H1 (cell line): ENCODE data around the gene DSCAM. TPM values are rescaled to one million over a fixed set of nuclear protein-coding genes. Genes with fewer than 3 reads are reported as not detected.

Experiments
- CTCF ChIA-PET: fragments of 300-600 bp; sonication (Branson Sonifier 250); formaldehyde crosslinking; loops from one replicate; lab custom pipeline; 2021; ENCODE audit not compliant: partially characterized antibody; lab: Charles Lee
- POLR2A ChIA-PET: fragments of 300-600 bp; sonication (Branson Sonifier 250); formaldehyde crosslinking; loops from one replicate; lab custom pipeline; 2021; ENCODE audit warnings: inconsistent platforms; ENCODE audit not compliant: partially characterized antibody; lab: Charles Lee
- DNase-seq, 2 experiments: peaks; one replicate each; pipeline versions ENCODE4 v3.0.0 to v3.0.0-alpha.2; 2010 to 2022; ENCODE audit warnings: low spot score in 2 of 2, low read depth in 1 of 2, mixed read lengths in 1 of 2
- FAIRE-seq: peaks from 2 replicates; lab custom pipeline; 2011; peaks lifted over from hg19 to GRCh38; lab: Jason Lieb, UNC
- H2AFZ ChIP-seq: 2 replicates; pipeline ENCODE4 v1.8.1; 2012; ENCODE audit warnings: low read length, inconsistent platforms
- H2AK5ac ChIP-seq: 2 replicates; pipeline ENCODE4 v1.6.1; 2013; ENCODE audit warnings: low read depth, low read length
- H2BK120ac ChIP-seq: replicated peaks from 2 replicates; pipeline ENCODE3; 2013; ENCODE audit warnings: low read depth, low read length, inconsistent platforms
- H2BK12ac ChIP-seq: 2 replicates; pipeline ENCODE4 v1.6.1; 2013; ENCODE audit warnings: low read depth, low read length
- H2BK15ac ChIP-seq: 2 replicates; pipeline ENCODE4 v1.6.1; 2013; ENCODE audit warnings: low read length
- H2BK20ac ChIP-seq: 2 replicates; pipeline ENCODE4 v1.6.1; 2013; ENCODE audit warnings: low read length
- H2BK5ac ChIP-seq: 2 replicates; pipeline ENCODE4 v1.6.1; 2013; ENCODE audit warnings: low read depth, low read length
- H3K14ac ChIP-seq: 2 replicates; pipeline ENCODE4 v1.6.1; 2013; ENCODE audit warnings: inconsistent platforms; ENCODE audit not compliant: insufficient read length
- H3K18ac ChIP-seq: 2 replicates; pipeline ENCODE4 v1.6.1; 2013; ENCODE audit warnings: low read length; ENCODE audit errors: extremely low read depth
- H3K23ac ChIP-seq: 2 replicates; pipeline ENCODE4 v1.6.1; 2013; ENCODE audit warnings: inconsistent platforms; ENCODE audit not compliant: insufficient read length
- H3K23me2 ChIP-seq: 2 replicates; pipeline ENCODE4 v1.6.1; 2013; ENCODE audit warnings: low read depth, low read length
- H3K27ac ChIP-seq: 2 replicates; pipeline ENCODE4 v1.6.1; 2011; ENCODE audit warnings: low read depth, low read length, inconsistent platforms
- H3K27me3 ChIP-seq, 4 experiments: replicated peaks in 1 of 4; 1 replicate in 1 of 4; 2 replicates in 3 of 4; pipeline versions ENCODE4 v1.6.1 to v1.8.1; 2011 to 2013; ENCODE audit warnings: low read length in 3 of 4, mild to moderate bottlenecking in 3 of 4, inconsistent platforms in 2 of 4, mixed read lengths in 2 of 4, moderate library complexity in 1 of 4; ENCODE audit not compliant: control insufficient read depth in 3 of 4, insufficient read depth in 3 of 4; ENCODE audit errors: extremely low read depth in 1 of 4
- H3K36me3 ChIP-seq, 4 experiments: 2 replicates each; pipeline versions ENCODE4 v1.6.1 to v1.8.1; 2011 to 2013; ENCODE audit warnings: mild to moderate bottlenecking in 4 of 4, low read length in 3 of 4, moderate library complexity in 2 of 4, control low read depth in 1 of 4, inconsistent platforms in 1 of 4; ENCODE audit not compliant: insufficient read depth in 4 of 4, control insufficient read depth in 2 of 4
- H3K4ac ChIP-seq: replicated peaks from 2 replicates; pipeline ENCODE3; 2013; ENCODE audit warnings: low read length, low read depth, mixed read lengths, inconsistent platforms; ENCODE audit not compliant: insufficient read length
- H3K4me1 ChIP-seq, 4 experiments: replicated peaks in 1 of 4; 1 replicate in 1 of 4; 2 replicates in 3 of 4; pipeline versions ENCODE4 v1.6.1 to v1.8.1; 2011 to 2013; ENCODE audit warnings: low read length in 3 of 4, inconsistent platforms in 2 of 4, mixed read lengths in 1 of 4; ENCODE audit not compliant: insufficient read depth in 4 of 4, control insufficient read depth in 3 of 4
- H3K4me2 ChIP-seq, 2 experiments: 2 replicates each; pipeline versions ENCODE4 v1.6.1 to v1.8.1; 2011 to 2013; ENCODE audit warnings: low read depth in 2 of 2, low read length in 2 of 2, control low read depth in 1 of 2, inconsistent platforms in 1 of 2, mild to moderate bottlenecking in 1 of 2; ENCODE audit not compliant: insufficient read depth in 1 of 2
- H3K4me3 ChIP-seq, 4 experiments: fragments of 200-600, 300-600 bp in 1 of 4; sonication (generic), shearing (Covaris generic), sonication (Bioruptor Twin) in 1 of 4; 2 replicates each; pipeline versions ENCODE4 v1.5.1 to v1.8.1; 2011 to 2016; ENCODE audit warnings: low read length in 4 of 4, low read depth in 3 of 4, control low read depth in 2 of 4, inconsistent platforms in 2 of 4, mild to moderate bottlenecking in 2 of 4, mixed read lengths in 1 of 4, moderate library complexity in 1 of 4; ENCODE audit not compliant: insufficient read depth in 2 of 4; ENCODE audit errors: extremely low read depth in 1 of 4
- H3K56ac ChIP-seq: replicated peaks from 2 replicates; pipeline ENCODE3; 2013; ENCODE audit warnings: low read depth, mild to moderate bottlenecking, mixed read lengths, low read length, inconsistent platforms; ENCODE audit not compliant: insufficient read length
- H3K79me1 ChIP-seq: 2 replicates; pipeline ENCODE4 v1.6.1; 2013; ENCODE audit warnings: low read depth, low read length, control low read depth
- H3K79me2 ChIP-seq, 2 experiments: 2 replicates each; pipeline versions ENCODE4 v1.6.1 to v1.8.1; 2012 to 2013; ENCODE audit warnings: low read length in 2 of 2, mild to moderate bottlenecking in 2 of 2, inconsistent platforms in 1 of 2; ENCODE audit not compliant: insufficient read depth in 2 of 2, control insufficient read depth in 1 of 2
- H3K9ac ChIP-seq, 4 experiments: replicated peaks in 1 of 4; 1 replicate in 1 of 4; 2 replicates in 3 of 4; pipeline versions ENCODE4 v1.6.1 to v1.8.1; 2011 to 2013; ENCODE audit warnings: low read depth in 3 of 4, low read length in 3 of 4, control low read depth in 2 of 4, mild to moderate bottlenecking in 2 of 4, moderate library complexity in 2 of 4, inconsistent platforms in 1 of 4; ENCODE audit errors: extremely low read depth in 1 of 4
- H3K9me3 ChIP-seq, 2 experiments: 2 replicates each; pipeline versions ENCODE4 v1.6.1 to v1.8.1; 2012 to 2013; ENCODE audit warnings: mild to moderate bottlenecking in 2 of 2, moderate library complexity in 2 of 2, control low read depth in 1 of 2, inconsistent platforms in 1 of 2, low read depth in 1 of 2, low read length in 1 of 2, mixed read lengths in 1 of 2; ENCODE audit not compliant: insufficient read depth in 2 of 2
- H4K20me1 ChIP-seq, 2 experiments: replicated peaks in 1 of 2; 2 replicates each; pipeline versions ENCODE3 to v1.8.1; 2011 to 2013; ENCODE audit warnings: inconsistent platforms in 2 of 2, low read length in 2 of 2, mild to moderate bottlenecking in 1 of 2; ENCODE audit not compliant: insufficient read depth in 2 of 2, control insufficient read depth in 1 of 2
- H4K5ac ChIP-seq: 2 replicates; pipeline ENCODE4 v1.6.1; 2013; ENCODE audit warnings: low read length, low read depth, mixed read lengths, inconsistent platforms; ENCODE audit not compliant: insufficient read length
- H4K8ac ChIP-seq: 2 replicates; pipeline ENCODE4 v1.8.0; 2013; ENCODE audit warnings: mild to moderate bottlenecking, moderate library complexity, low read length, inconsistent platforms; ENCODE audit not compliant: insufficient read depth; ENCODE audit errors: extremely low read depth
- H4K91ac ChIP-seq: replicated peaks from 2 replicates; pipeline ENCODE3; 2013; ENCODE audit warnings: low read length, mixed read lengths, inconsistent platforms; ENCODE audit not compliant: insufficient read length
- BRCA1 ChIP-seq: IDR thresholded peaks from 2 replicates; pipeline ENCODE4 v1.6.1; 2012; ENCODE audit warnings: low read depth, low read length, improper control_type of control experiment
- CHD1 ChIP-seq: IDR thresholded peaks from 2 replicates; pipeline ENCODE4 v1.6.1; 2012; ENCODE audit warnings: low read depth, low read length, improper control_type of control experiment
- CREB1 ChIP-seq: IDR thresholded peaks from 2 replicates; pipeline ENCODE4 v1.6.1; 2012; ENCODE audit warnings: inconsistent platforms
- FOSL1 ChIP-seq: IDR thresholded peaks from 2 replicates; pipeline ENCODE4 v1.6.1; 2011; ENCODE audit warnings: mild to moderate bottlenecking, low read depth, low read length, moderate library complexity; ENCODE audit not compliant: insufficient read depth
- JUND ChIP-seq: IDR thresholded peaks from 2 replicates; pipeline ENCODE4 v1.6.1; 2011; ENCODE audit warnings: mild to moderate bottlenecking, improper control_type of control experiment, low read length
- KDM1A ChIP-seq: fragments of 200-600, 300-600 bp; sonication (generic); IDR thresholded peaks from 2 replicates; pipeline ENCODE4 v1.7.1; 2016; ENCODE audit warnings: mild to moderate bottlenecking, low read length, borderline replicate concordance
- POLR2A ChIP-seq, 2 experiments: IDR thresholded peaks; 1 replicate in 1 of 2; 2 replicates in 1 of 2; pipeline ENCODE4 v1.6.1; 2011; ENCODE audit warnings: low read depth in 2 of 2, low read length in 2 of 2, mild to moderate bottlenecking in 2 of 2; ENCODE audit errors: control extremely low read depth in 1 of 2
- RBBP5 ChIP-seq: IDR thresholded peaks from 2 replicates; pipeline ENCODE4 v1.7.1; 2012; ENCODE audit warnings: low read depth, mild to moderate bottlenecking, inconsistent platforms, low read length, moderate library complexity, borderline replicate concordance
- RFX5 ChIP-seq: IDR thresholded peaks from 2 replicates; pipeline ENCODE4 v1.6.1; 2011; ENCODE audit warnings: low read depth, low read length, improper control_type of control experiment, borderline replicate concordance
- RXRA ChIP-seq: IDR thresholded peaks from 2 replicates; pipeline ENCODE4 v1.6.1; 2011; ENCODE audit warnings: low read depth, mild to moderate bottlenecking, low read length, moderate library complexity; ENCODE audit not compliant: insufficient read depth
- SIN3A ChIP-seq, 2 experiments: IDR thresholded peaks in 1 of 2; conservative IDR thresholded peaks in 1 of 2; 2 replicates each; pipeline ENCODE4 v1.6.1; 2011 to 2012; ENCODE audit warnings: low read length in 2 of 2, improper control_type of control experiment in 1 of 2, low read depth in 1 of 2, mild to moderate bottlenecking in 1 of 2
- SP2 ChIP-seq: IDR thresholded peaks from 2 replicates; pipeline ENCODE4 v1.6.1; 2012; ENCODE audit warnings: mild to moderate bottlenecking, low read length, inconsistent platforms
- SRF ChIP-seq: IDR thresholded peaks from 2 replicates; pipeline ENCODE4 v1.6.1; 2011; ENCODE audit warnings: mild to moderate bottlenecking, low read depth, low read length, moderate library complexity
- WGBS, 2 experiments: shearing (Covaris generic) in 1 of 2; methylation state at CpG; one replicate each; pipeline versions ENCODE4 v1.1.6 to v1.1.7; 2013 to 2015; ENCODE audit warnings: low lambda C conversion rate in 2 of 2, mixed read lengths in 2 of 2, inconsistent platforms in 1 of 2, low coverage in 1 of 2, missing lambda C conversion rate in 1 of 2; ENCODE audit not compliant: insufficient replicate concordance in 2 of 2, insufficient coverage in 1 of 2, insufficient read length in 1 of 2; ENCODE audit errors: extremely low coverage in 1 of 2, missing lambda C conversion rate in 1 of 2; 5-methylcytosine and 5-hydroxymethylcytosine counted together
- polyA plus RNA-seq, 7 experiments: library from polyadenylated mRNA; depleted of rRNA in 3 of 7; stranded (reverse) in 5 of 7; unstranded in 2 of 7; fragments of >200 nt in 5 of 7; fragments of 200-250 nt in 2 of 7; gene quantifications; 1 replicate in 5 of 7; 2 replicates in 1 of 7; 4 replicates in 1 of 7; pipeline versions ENCODE4 v1.2.1 to v1.2.3, GENCODE V29; 2011 to 2013; ENCODE audit warnings: missing spikeins in 2 of 7, mixed read lengths in 2 of 7
- total RNA-seq: library from RNA; stranded (reverse); fragmentation: NEBNext Ultra II Directional; extraction: Animal tissue kit (Norgen Biotek cat#: 25700); gene quantifications from 2 replicates; pipeline ENCODE4 v1.2.1, GENCODE V29; 2021

DSCAM gene
- total and polyA plus RNA-seq, 2 of the 8 experiments (the other 6 are each of a cell fraction or from before 2014, with no cell fraction given), result 0.02 to 0.15 TPM

DNA sequence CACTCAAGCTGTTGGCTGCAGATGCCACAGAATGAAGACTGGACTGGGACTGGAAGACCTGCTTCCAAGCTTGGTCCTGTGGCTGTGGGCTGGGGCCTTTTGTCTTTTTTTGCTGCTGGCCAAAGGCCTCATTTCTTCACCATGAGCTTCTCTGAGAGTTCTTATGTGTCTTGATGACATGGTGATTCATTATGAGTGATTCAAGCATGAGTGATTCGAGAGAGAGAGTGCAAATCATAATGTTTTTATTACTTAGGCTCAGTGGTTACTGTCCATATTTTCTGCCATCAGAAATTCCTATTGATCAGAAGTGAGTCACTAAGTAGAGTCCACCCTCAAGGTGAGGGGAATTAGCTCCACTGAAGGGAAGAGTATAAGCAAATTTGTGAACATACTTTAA, 885.7 kb downstream of the DSCAM start:
- Histone ChIP-seq H2BK12ac (no peak overlapping the region), H4K20me1 (no peaks in the 10 kb centered on the region), H3K27ac (no peak overlapping the region), H3K4me1 (no peaks in the 10 kb centered on the region), H3K14ac (no peak overlapping the region), H2BK20ac (no peak overlapping the region), H3K36me3 (no peaks in the 10 kb centered on the region), H3K23me2 (no peaks in the 10 kb centered on the region), H3K79me2 (no peaks in the 10 kb centered on the region), H3K79me1 (no peaks in the 10 kb centered on the region), H2BK15ac (no peak overlapping the region), H2AFZ (no peak overlapping the region), H3K9ac (no peak overlapping the region), H2BK120ac (no peak overlapping the region), H3K23ac (no peak overlapping the region), H3K4me3 (no peak overlapping the region), H3K18ac (no peak overlapping the region), H3K4ac (no peak overlapping the region), H2BK5ac (no peak overlapping the region), H3K56ac (no peak overlapping the region), H4K8ac (no peak overlapping the region), H4K91ac (no peak overlapping the region), H3K4me2 (no peak overlapping the region), H3K9me3 (peaks cover 0 to 8% of the 10 kb centered on the region in 2 experiments; a peak in 2 of 4 replicates), H3K27me3 (no peaks in the 10 kb centered on the region), H4K5ac (no peak overlapping the region), H2AK5ac (no peak overlapping the region)
- no peak for FAIRE-seq
- no peak for DNase-seq
- 88% methylated on average over 1 of the region's 1 CpG; no CpG with 5 or more reads in 1 of the 2 experiments for WGBS, 2 experiments
- TF ChIP-seq SIN3A (conservative IDR thresholded peaks at IDR 0.05 in 1 of 2, IDR thresholded peaks at IDR 0.05 in 1 of 2; ENCODE audit: low read depth in 1 of 2, low read length in 2 of 2) (no peak), POLR2A (IDR thresholded peaks at IDR 0.05; ENCODE audit: control extremely low read depth in 1 of 2, low read depth in 2 of 2, low read length in 2 of 2) (no peak), CHD1 (no peak), RBBP5 (no peak), CREB1 (no peak), KDM1A (no peak), RXRA (no peak), FOSL1 (no peak), RFX5 (no peak), SP2 (no peak), BRCA1 (no peak), SRF (no peak), JUND (no peak)
- ChIA-PET CTCF (no interaction called here), POLR2A (interaction anchor here (0.5 to 0.7 kb wide), 2 partner anchors 27 to 202 kb away, joined by 3 to 4 read pairs; no protein-coding TSS in a partner anchor)
